ENCODE data around the gene SAMHD1. TPM values are rescaled to one million over a fixed set of nuclear protein-coding genes. Genes with fewer than 3 reads are reported as not detected.

The SAMHD1 gene
- total and polyA plus RNA-seq, 2 donors (not counting 3 experiments of a cell fraction or from before 2014, with no cell fraction given): 13.7 to 27.5 TPM

DNA sequence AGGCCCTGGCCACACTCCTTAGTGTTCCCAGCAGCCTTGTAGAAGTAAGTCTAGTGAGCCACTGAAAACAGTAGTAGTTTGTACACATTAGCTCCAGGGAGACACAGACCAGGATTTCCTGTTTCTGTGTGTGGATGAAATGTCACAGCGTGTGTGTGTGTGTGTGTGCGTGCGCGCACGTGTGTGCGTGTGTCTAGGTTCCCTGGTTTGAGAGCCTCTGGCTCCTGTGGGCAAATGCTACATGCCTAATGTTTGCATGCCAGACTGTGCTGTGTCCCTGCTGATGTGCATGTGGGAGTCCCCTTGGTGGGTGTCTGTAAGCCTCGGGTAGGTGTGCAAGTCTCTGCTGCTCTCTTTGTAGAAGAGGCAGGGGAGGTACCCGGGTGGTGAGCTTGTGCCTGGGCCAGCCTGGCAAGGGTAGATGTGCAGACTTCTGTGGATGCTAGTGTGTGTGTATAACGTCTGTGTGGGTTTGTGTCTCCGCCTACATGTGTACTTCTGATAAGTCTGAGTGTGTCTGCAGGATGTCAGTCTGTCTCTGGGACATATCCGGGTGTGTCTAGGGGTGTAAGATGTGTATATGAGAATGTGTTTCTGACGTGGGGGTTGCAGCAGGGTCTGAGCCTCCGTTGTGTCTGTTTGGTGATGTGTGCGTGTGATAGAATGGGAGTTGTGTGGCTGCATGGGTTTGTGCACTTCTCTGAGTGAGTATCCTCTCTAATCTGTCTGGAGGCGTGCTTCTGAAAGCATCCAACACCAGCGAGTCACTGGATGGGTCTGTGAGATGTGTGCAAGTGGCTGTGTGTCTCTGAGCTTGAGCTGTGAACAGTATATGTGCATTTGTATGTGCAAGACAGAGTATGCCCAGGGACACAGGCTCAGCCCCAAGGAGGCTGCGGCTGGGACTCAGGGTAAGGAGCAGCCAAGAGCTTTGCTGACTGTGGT, 94.5 kb downstream of the SAMHD1 start:
- no peak overlapping the region for H3K4me3 ChIP-seq (replicated peaks in 1 of 3; ENCODE audit: insufficient read depth in 1 of 3, low read depth in 1 of 3, low read length in 3 of 3)
- no peaks in the 10 kb centered on the region for H4K20me1 ChIP-seq (replicated peaks; ENCODE audit: control insufficient read depth, extremely low read depth, insufficient read depth, low read length)
- DNase-seq (ENCODE audit: low read depth, low spot score): peak; percentile 85
- no peaks in the 10 kb centered on the region for H3K9me1 ChIP-seq (replicated peaks; ENCODE audit: control insufficient read depth, extremely low read depth, insufficient read depth, low read length)
- no peaks in the 10 kb centered on the region for H3K27me3 ChIP-seq (ENCODE audit: control insufficient read depth in 2 of 2, insufficient read depth in 2 of 2, low read length in 2 of 2)
- FAIRE-seq: peak; percentile 76
- ChIA-PET POLR2A (interaction anchor here (0.8 to 1.1 kb wide), 2 partner anchors 15 to 167 kb away, joined by 3 read pairs; no protein-coding TSS in a partner anchor), CTCF (interaction anchor here (0.7 to 6.3 kb wide), 7 partner anchors 10 to 83 kb away, joined by 3 to 31 read pairs (median 5); partner anchors contain the start of gene DSN1)
- dilution Hi-C loops (cut with MboI; ENCODE audit: extremely low pct_ligation_motif_present, low sequenced_read_pairs) (no loop called here), intact Hi-C loops (cut with micrococcal nuclease) (no loop called here)
- no peak overlapping the region for H3K9ac ChIP-seq (replicated peaks; ENCODE audit: extremely low read depth, insufficient read depth, low read length)
- peaks cover 48% of the 10 kb centered on the region for H3K4me1 ChIP-seq (ENCODE audit: control insufficient read depth, extremely low read depth, insufficient read depth, low read length)
- TF ChIP-seq, protein P1, sequence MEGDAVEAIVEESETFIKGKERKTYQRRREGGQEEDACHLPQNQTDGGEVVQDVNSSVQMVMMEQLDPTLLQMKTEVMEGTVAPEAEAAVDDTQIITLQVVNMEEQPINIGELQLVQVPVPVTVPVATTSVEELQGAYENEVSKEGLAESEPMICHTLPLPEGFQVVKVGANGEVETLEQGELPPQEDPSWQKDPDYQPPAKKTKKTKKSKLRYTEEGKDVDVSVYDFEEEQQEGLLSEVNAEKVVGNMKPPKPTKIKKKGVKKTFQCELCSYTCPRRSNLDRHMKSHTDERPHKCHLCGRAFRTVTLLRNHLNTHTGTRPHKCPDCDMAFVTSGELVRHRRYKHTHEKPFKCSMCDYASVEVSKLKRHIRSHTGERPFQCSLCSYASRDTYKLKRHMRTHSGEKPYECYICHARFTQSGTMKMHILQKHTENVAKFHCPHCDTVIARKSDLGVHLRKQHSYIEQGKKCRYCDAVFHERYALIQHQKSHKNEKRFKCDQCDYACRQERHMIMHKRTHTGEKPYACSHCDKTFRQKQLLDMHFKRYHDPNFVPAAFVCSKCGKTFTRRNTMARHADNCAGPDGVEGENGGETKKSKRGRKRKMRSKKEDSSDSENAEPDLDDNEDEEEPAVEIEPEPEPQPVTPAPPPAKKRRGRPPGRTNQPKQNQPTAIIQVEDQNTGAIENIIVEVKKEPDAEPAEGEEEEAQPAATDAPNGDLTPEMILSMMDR (IDR thresholded peaks at IDR 0.05; ENCODE audit: extremely low read depth in 1 of 2, insufficient read depth in 1 of 2, low read depth in 1 of 2, low read length in 2 of 2): no peak
- peak; percentile 7 for TF ChIP-seq POLR2AphosphoS5 (IDR thresholded peaks at IDR 0.05; ENCODE audit: insufficient read depth, low read depth, low read length)
- TF ChIP-seq EZH2 (IDR thresholded peaks at IDR 0.05; ENCODE audit: borderline replicate concordance, low read depth, low read length, severe bottlenecking): no peak
- no peak for TF ChIP-seq POLR2A (IDR thresholded peaks at IDR 0.05; ENCODE audit: low read depth, low read length)
- TF ChIP-seq FOS (IDR thresholded peaks at IDR 0.05; ENCODE audit: borderline replicate concordance, insufficient read depth, low read length): no peak
- TF ChIP-seq JUN (IDR thresholded peaks at IDR 0.05; ENCODE audit: borderline replicate concordance, insufficient read depth, insufficient read length, low read depth): no peak
- TF ChIP-seq MYC (IDR thresholded peaks at IDR 0.05; ENCODE audit: low read depth, low read length): peak; percentile 56
- TF ChIP-seq, protein P2, sequence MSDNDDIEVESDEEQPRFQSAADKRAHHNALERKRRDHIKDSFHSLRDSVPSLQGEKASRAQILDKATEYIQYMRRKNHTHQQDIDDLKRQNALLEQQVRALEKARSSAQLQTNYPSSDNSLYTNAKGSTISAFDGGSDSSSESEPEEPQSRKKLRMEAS (IDR thresholded peaks at IDR 0.05; ENCODE audit: insufficient read depth, insufficient read length): peak; percentile 82
- no peaks in the 10 kb centered on the region for H3K9me3 ChIP-seq (replicated peaks; ENCODE audit: control insufficient read depth, insufficient read depth, low read length)
- H2AFZ ChIP-seq (ENCODE audit: low read depth, low read length): no peak overlapping the region
- no peak overlapping the region for H3K4me2 ChIP-seq (ENCODE audit: insufficient read depth, low read length)
- H3K36me3 ChIP-seq (ENCODE audit: control insufficient read depth in 2 of 2, extremely low read depth in 1 of 2, insufficient read depth in 2 of 2, low read length in 2 of 2): peaks cover 0 to 2% of the 10 kb centered on the region in 2 experiments
- no TSS peak for BruUV-seq (replicated peaks)
- peak overlapping the region; percentile 47 for H3K27ac ChIP-seq (ENCODE audit: insufficient read depth, low read depth, low read length)
- peaks cover 88% of the 10 kb centered on the region for H3K79me2 ChIP-seq (ENCODE audit: control insufficient read depth, insufficient read depth, low read length)
